Panc1 (cell line): ENCODE data around the gene HMGCS1.

Experiments
- CTCF ChIP-seq: fragments of 450-650 bp; IDR thresholded peaks from 2 replicates; pipeline ENCODE4 v1.5.1; 2017; ENCODE audit warnings: mild to moderate bottlenecking
- POLR2AphosphoS5 ChIP-seq: IDR thresholded peaks from 2 replicates; pipeline ENCODE4 v1.6.1; 2012; ENCODE audit warnings: mild to moderate bottlenecking, low read depth, low read length, moderate library complexity
- SIN3A ChIP-seq: IDR thresholded peaks from 2 replicates; pipeline ENCODE4 v1.6.1; 2012; ENCODE audit warnings: low read depth, mild to moderate bottlenecking, low read length, moderate library complexity, borderline replicate concordance; ENCODE audit not compliant: insufficient read depth

DNA sequence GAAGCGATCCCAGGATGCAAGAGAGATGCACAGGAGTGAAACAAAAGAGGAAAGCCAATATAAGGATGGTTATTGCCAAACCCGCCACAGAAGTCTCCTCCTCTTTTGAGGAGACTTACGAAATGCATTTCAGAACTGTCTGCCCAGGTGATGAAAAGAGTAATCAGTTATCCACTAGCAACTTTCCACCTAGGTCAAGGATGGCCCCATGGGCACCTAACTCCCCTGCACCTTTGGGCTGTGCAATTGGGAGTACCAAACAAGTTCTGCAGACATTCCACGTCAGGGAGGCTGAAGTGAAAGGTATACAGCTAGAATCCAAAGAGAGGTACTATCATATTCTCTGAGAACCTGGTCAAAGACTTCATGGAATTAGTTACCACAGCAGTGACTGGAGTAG is 25.7 kb downstream of the HMGCS1 start:
- no peak for TF ChIP-seq SIN3A
- TF ChIP-seq CTCF = no peak
- TF ChIP-seq POLR2AphosphoS5 = no peak
